ENCODE measurements around the gene DNAJC27. TPM values are rescaled to one million over a fixed set of nuclear protein-coding genes. Genes with fewer than 3 reads are reported as not detected.

Gene DNAJC27
- total and polyA plus RNA-seq, 2 experiments from 2014 or later: 6.6 to 6.9 TPM

GRCh38 chr2:24924732-24925131, 47.0 kb downstream of the DNAJC27 start:
- H3K79me2 ChIP-seq: no peaks in the 10 kb centered on the region
- H3K4me3 ChIP-seq: no peak overlapping the region
- TF ChIP-seq, protein P1, sequence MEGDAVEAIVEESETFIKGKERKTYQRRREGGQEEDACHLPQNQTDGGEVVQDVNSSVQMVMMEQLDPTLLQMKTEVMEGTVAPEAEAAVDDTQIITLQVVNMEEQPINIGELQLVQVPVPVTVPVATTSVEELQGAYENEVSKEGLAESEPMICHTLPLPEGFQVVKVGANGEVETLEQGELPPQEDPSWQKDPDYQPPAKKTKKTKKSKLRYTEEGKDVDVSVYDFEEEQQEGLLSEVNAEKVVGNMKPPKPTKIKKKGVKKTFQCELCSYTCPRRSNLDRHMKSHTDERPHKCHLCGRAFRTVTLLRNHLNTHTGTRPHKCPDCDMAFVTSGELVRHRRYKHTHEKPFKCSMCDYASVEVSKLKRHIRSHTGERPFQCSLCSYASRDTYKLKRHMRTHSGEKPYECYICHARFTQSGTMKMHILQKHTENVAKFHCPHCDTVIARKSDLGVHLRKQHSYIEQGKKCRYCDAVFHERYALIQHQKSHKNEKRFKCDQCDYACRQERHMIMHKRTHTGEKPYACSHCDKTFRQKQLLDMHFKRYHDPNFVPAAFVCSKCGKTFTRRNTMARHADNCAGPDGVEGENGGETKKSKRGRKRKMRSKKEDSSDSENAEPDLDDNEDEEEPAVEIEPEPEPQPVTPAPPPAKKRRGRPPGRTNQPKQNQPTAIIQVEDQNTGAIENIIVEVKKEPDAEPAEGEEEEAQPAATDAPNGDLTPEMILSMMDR (IDR thresholded peaks at IDR 0.05; ENCODE audit: poor library complexity): no peak
- TF ChIP-seq EZH2 (IDR thresholded peaks at IDR 0.05; ENCODE audit: borderline replicate concordance): no peak
- TF ChIP-seq EZH2phosphoT487 (IDR thresholded peaks at IDR 0.05; ENCODE audit: low read depth, severe bottlenecking, unreplicated experiment): no peak
- H3K27ac ChIP-seq: no peak overlapping the region
- WGBS (ENCODE audit: low lambda C conversion rate, missing lambda C conversion rate): 84% methylated on average over 6 of the region's 6 CpGs
- no peaks in the 10 kb centered on the region for H3K9me3 ChIP-seq (ENCODE audit: low read depth)
- no peaks in the 10 kb centered on the region for H3K27me3 ChIP-seq
- H3K9me2 ChIP-seq (replicated peaks; ENCODE audit: insufficient read depth): no peaks in the 10 kb centered on the region
- H3K4me1 ChIP-seq (ENCODE audit: insufficient read depth): no peaks in the 10 kb centered on the region
- H2AFZ ChIP-seq: no peak overlapping the region
- DNase-seq (ENCODE audit: low spot score): no peak
- no peak overlapping the region for H3K4me2 ChIP-seq
- H4K20me1 ChIP-seq (ENCODE audit: insufficient read depth, poor library complexity, severe bottlenecking): no peaks in the 10 kb centered on the region
- H3K36me3 ChIP-seq (replicated peaks; ENCODE audit: insufficient read depth, low read depth): no peaks in the 10 kb centered on the region

DNA sequence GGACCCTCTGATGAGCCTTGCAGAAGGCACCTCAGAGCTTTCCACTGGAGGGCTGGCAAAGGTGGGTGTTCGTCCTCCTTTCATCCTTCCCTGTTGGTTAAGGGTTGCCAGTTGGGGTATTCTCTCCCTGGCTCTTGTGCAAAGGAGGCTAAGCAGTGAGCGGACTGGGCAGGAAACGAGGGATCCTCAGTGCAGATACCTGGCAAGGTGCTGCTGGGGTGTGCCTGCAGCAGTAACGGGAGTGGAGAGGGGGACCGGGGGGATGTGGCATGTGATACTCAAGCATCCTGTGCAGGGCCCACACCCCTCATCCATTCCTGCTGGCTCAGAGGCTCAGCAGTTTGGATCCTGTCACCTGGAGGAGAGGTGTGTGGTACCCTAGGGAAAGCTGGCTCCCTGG, 47.5 kb downstream of the DNAJC27 start:
- H3K4me3 ChIP-seq: no peak overlapping the region
- 92% methylated on average over 5 of the region's 5 CpGs for WGBS (ENCODE audit: low lambda C conversion rate, missing lambda C conversion rate)
- no peak overlapping the region for H3K27ac ChIP-seq
- H3K9me3 ChIP-seq (ENCODE audit: low read depth): no peaks in the 10 kb centered on the region
- H3K36me3 ChIP-seq (replicated peaks; ENCODE audit: insufficient read depth, low read depth): no peaks in the 10 kb centered on the region
- no peaks in the 10 kb centered on the region for H3K79me2 ChIP-seq
- DNase-seq (ENCODE audit: low spot score): no peak
- no peaks in the 10 kb centered on the region for H4K20me1 ChIP-seq (ENCODE audit: insufficient read depth, poor library complexity, severe bottlenecking)
- H3K27me3 ChIP-seq: no peaks in the 10 kb centered on the region
- H2AFZ ChIP-seq: no peak overlapping the region
- no peak overlapping the region for H3K4me2 ChIP-seq
- no peaks in the 10 kb centered on the region for H3K4me1 ChIP-seq (ENCODE audit: insufficient read depth)
- TF ChIP-seq EZH2phosphoT487 (IDR thresholded peaks at IDR 0.05; ENCODE audit: low read depth, severe bottlenecking, unreplicated experiment): no peak
- TF ChIP-seq, protein P1 (IDR thresholded peaks at IDR 0.05; ENCODE audit: poor library complexity): no peak
- no peak for TF ChIP-seq EZH2 (IDR thresholded peaks at IDR 0.05; ENCODE audit: borderline replicate concordance)
- no peaks in the 10 kb centered on the region for H3K9me2 ChIP-seq (replicated peaks; ENCODE audit: insufficient read depth)

DNA sequence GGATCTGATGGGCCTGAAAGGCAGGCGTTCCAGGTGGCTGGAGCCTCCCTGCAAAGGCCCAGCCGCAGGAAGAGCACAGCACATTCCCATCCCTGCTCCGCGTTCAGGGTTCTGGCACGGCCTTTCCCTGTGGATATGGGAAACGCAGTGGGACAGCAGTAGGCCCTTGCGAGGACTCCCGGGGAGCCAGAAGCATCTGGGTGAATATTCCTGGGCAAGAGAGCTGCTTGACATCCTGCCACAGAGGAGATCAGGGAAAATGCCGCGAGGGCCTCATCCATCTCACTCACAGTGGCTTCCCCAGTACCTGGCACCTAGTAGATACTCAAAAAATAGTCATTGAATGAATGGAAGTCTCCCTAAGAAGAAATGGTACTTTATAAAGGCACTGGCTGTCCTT, 48.6 kb downstream of the DNAJC27 start:
- Histone ChIP-seq H3K9me3 (ENCODE audit: low read depth) (no peaks in the 10 kb centered on the region), H4K20me1 (ENCODE audit: insufficient read depth, poor library complexity, severe bottlenecking) (no peaks in the 10 kb centered on the region), H3K4me1 (ENCODE audit: insufficient read depth) (no peaks in the 10 kb centered on the region), H3K27me3 (no peaks in the 10 kb centered on the region), H3K9me2 (replicated peaks; ENCODE audit: insufficient read depth) (no peaks in the 10 kb centered on the region), H3K4me3 (no peak overlapping the region), H3K27ac (no peak overlapping the region), H3K4me2 (no peak overlapping the region), H3K36me3 (replicated peaks; ENCODE audit: insufficient read depth, low read depth) (no peaks in the 10 kb centered on the region), H3K79me2 (no peaks in the 10 kb centered on the region), H2AFZ (no peak overlapping the region)
- TF ChIP-seq EZH2 (IDR thresholded peaks at IDR 0.05; ENCODE audit: borderline replicate concordance) (no peak), EZH2phosphoT487 (IDR thresholded peaks at IDR 0.05; ENCODE audit: low read depth, severe bottlenecking, unreplicated experiment) (no peak)
- TF ChIP-seq, protein P1 (IDR thresholded peaks at IDR 0.05; ENCODE audit: poor library complexity): no peak
- DNase-seq (ENCODE audit: low spot score): no peak
- WGBS (ENCODE audit: low lambda C conversion rate, missing lambda C conversion rate): 93% methylated on average over 10 of the region's 10 CpGs

GRCh38 chr2:24922556-24922955, 49.2 kb downstream of the DNAJC27 start:
- H3K27ac ChIP-seq: no peak overlapping the region
- WGBS (ENCODE audit: low lambda C conversion rate, missing lambda C conversion rate): 100% methylated on average over 1 of the region's 1 CpG

More at GRCh38 chr2:24922556-24922955, 49.2 kb downstream of the DNAJC27 start:
- no peak overlapping the region for H3K4me3 ChIP-seq
- no peaks in the 10 kb centered on the region for H3K9me3 ChIP-seq (ENCODE audit: low read depth)
- H4K20me1 ChIP-seq (ENCODE audit: insufficient read depth, poor library complexity, severe bottlenecking): no peaks in the 10 kb centered on the region
- no peaks in the 10 kb centered on the region for H3K79me2 ChIP-seq
- no peak overlapping the region for H3K4me2 ChIP-seq
- H3K9me2 ChIP-seq (replicated peaks; ENCODE audit: insufficient read depth): no peaks in the 10 kb centered on the region
- TF ChIP-seq, protein P1 (IDR thresholded peaks at IDR 0.05; ENCODE audit: poor library complexity): no peak
- no peak for TF ChIP-seq EZH2 (IDR thresholded peaks at IDR 0.05; ENCODE audit: borderline replicate concordance)
- no peak for TF ChIP-seq EZH2phosphoT487 (IDR thresholded peaks at IDR 0.05; ENCODE audit: low read depth, severe bottlenecking, unreplicated experiment)
- DNase-seq (ENCODE audit: low spot score): no peak
- H2AFZ ChIP-seq: no peak overlapping the region
- H3K36me3 ChIP-seq (replicated peaks; ENCODE audit: insufficient read depth, low read depth): no peaks in the 10 kb centered on the region
- no peaks in the 10 kb centered on the region for H3K27me3 ChIP-seq
- no peaks in the 10 kb centered on the region for H3K4me1 ChIP-seq (ENCODE audit: insufficient read depth)
